K562 (cell line): ENCODE measurements around the gene MRPL30. TPM values are rescaled to one million over a fixed set of nuclear protein-coding genes. Genes with fewer than 3 reads are reported as not detected.

Source experiments
- CXXC5 ChIP-seq: fragments of 250-450 bp; sonication (Bioruptor Pico); IDR thresholded peaks from 2 replicates; pipeline ENCODE4 v1.8.0; 2022; ENCODE audit warnings: inconsistent platforms, mild to moderate bottlenecking, moderate library complexity
- ETV6 ChIP-seq, 3 experiments: fragments of 150-350 bp in 1 of 3; sonication (generic) in 1 of 3; formaldehyde crosslinking in 1 of 3; IDR thresholded peaks; 2 replicates each; pipeline versions ENCODE4 v1.6.1 to v1.8.0; 2014 to 2022; ENCODE audit warnings: borderline replicate concordance in 2 of 3, low read depth in 2 of 3, antibody characterized with exemption in 1 of 3, low read length in 1 of 3, mild to moderate bottlenecking in 1 of 3, missing genetic modification reagents in 1 of 3
- HIVEP1 ChIP-seq: fragments of 250-450 bp; sonication (Bioruptor Pico); IDR thresholded peaks from 2 replicates; pipeline ENCODE4 v1.4.0; 2020; ENCODE audit warnings: mild to moderate bottlenecking
- L3MBTL2 ChIP-seq: fragments of 450-650 bp; IDR thresholded peaks from 2 replicates; pipeline ENCODE4 v1.6.1; 2016; ENCODE audit warnings: mild to moderate bottlenecking, moderate library complexity
- MTA1 ChIP-seq: fragments of 450-650 bp; IDR thresholded peaks from 2 replicates; pipeline ENCODE4 v1.6.1; 2017; ENCODE audit warnings: borderline replicate concordance
- NEUROD1 ChIP-seq: fragments of 150-350 bp; IDR thresholded peaks from 2 replicates; pipeline ENCODE4 v1.6.1; 2014; ENCODE audit warnings: borderline replicate concordance, low read length, low read depth; ENCODE audit not compliant: partially characterized antibody
- POLR2B ChIP-seq: fragments of 450-650 bp; IDR thresholded peaks from 2 replicates; pipeline ENCODE4 v1.6.1; 2018; ENCODE audit warnings: low read depth; ENCODE audit not compliant: partially characterized antibody
- PPARD ChIP-seq: fragments of 250-450 bp; sonication (Bioruptor Pico); IDR thresholded peaks from 2 replicates; pipeline ENCODE4 v1.8.0; 2022; ENCODE audit warnings: inconsistent platforms, mild to moderate bottlenecking, moderate library complexity
- RAD51 ChIP-seq: fragments of 450-650 bp; IDR thresholded peaks from 2 replicates; pipeline ENCODE4 v1.7.1; 2016; ENCODE audit warnings: low read depth, mild to moderate bottlenecking, borderline replicate concordance
- SLC30A9 ChIP-seq: fragments of 250-450 bp; sonication (Bioruptor Pico); IDR thresholded peaks from 2 replicates; pipeline ENCODE4 v1.8.0; 2022; ENCODE audit warnings: mild to moderate bottlenecking, moderate library complexity
- SUPT5H ChIP-seq: fragments of 450-650 bp; IDR thresholded peaks from 2 replicates; pipeline ENCODE4 v1.6.1; 2016
- TAL1 ChIP-seq: fragments of 450-650 bp; IDR thresholded peaks from 2 replicates; pipeline ENCODE4 v1.6.1; 2016; ENCODE audit warnings: mild to moderate bottlenecking
- ZBTB7A ChIP-seq: IDR thresholded peaks from 2 replicates; pipeline ENCODE4 v1.6.1; 2011; ENCODE audit warnings: low read depth, mild to moderate bottlenecking, low read length, moderate library complexity, borderline replicate concordance; ENCODE audit not compliant: control insufficient read depth
- polyA plus RNA-seq, 8 experiments: library from polyadenylated mRNA; depleted of rRNA in 4 of 8; stranded (reverse) in 5 of 8; unstranded in 3 of 8; fragments of >200 nt; fragmentation: Nextera tagmentation in 2 of 8; fragmentation: Illumina TruSeq in 1 of 8; extraction: Ambion mirVana in 2 of 8; extraction: Trizol in 1 of 8; gene quantifications; 2 replicates each; pipeline versions ENCODE4 v1.2.1 to v1.2.3, GENCODE V29; 2011 to 2014; ENCODE audit warnings: inconsistent platforms in 1 of 8, missing spikeins in 1 of 8
- total RNA-seq, 7 experiments: library from RNA; depleted of rRNA in 6 of 7; stranded (reverse); fragments of >200 nt in 6 of 7; fragmentation: Illumina TruSeq in 2 of 7; extraction: Trizol in 2 of 7; gene quantifications; 2 replicates each; pipeline versions ENCODE4 v1.2.1 to v1.2.3, GENCODE V29; 2011 to 2021; ENCODE audit warnings: low replicate concordance in 1 of 7
- TF ChIP-seq, protein P1 (sequence below): fragments of 250-450 bp; sonication (Bioruptor Pico); IDR thresholded peaks from 2 replicates; pipeline ENCODE4 v1.8.0; 2022; ENCODE audit warnings: moderate library complexity, mild to moderate bottlenecking, inconsistent platforms
- TF ChIP-seq, protein P2 (sequence below): fragments of 450-650 bp; formaldehyde crosslinking; IDR thresholded peaks from 2 replicates; pipeline ENCODE4 v1.4.0; 2022; ENCODE audit warnings: mild to moderate bottlenecking, moderate library complexity
- TF ChIP-seq, protein P3 (sequence below): fragments of 250-450 bp; sonication (Bioruptor Pico); IDR thresholded peaks from 2 replicates; pipeline ENCODE4 v1.5.0; 2020; ENCODE audit warnings: mild to moderate bottlenecking
- TF ChIP-seq, protein P4 (sequence below): fragments of 250-450 bp; sonication (Bioruptor Pico); IDR thresholded peaks from 2 replicates; pipeline ENCODE4 v1.5.0; 2021; ENCODE audit warnings: mild to moderate bottlenecking, borderline replicate concordance
- TF ChIP-seq, protein P5 (sequence below): fragments of 450-650 bp; conservative IDR thresholded peaks from 2 replicates; pipeline ENCODE4 v1.6.1; 2016; ENCODE audit warnings: missing genetic modification characterization, low read depth, mild to moderate bottlenecking, control low read depth, missing compliant biosample characterization

MRPL30 gene
- total and polyA plus RNA-seq, 9 of the 15 experiments (the other 6 are each of a cell fraction or from before 2014, with no cell fraction given), result 63.3 to 130 (median 87.0) TPM

DNA sequence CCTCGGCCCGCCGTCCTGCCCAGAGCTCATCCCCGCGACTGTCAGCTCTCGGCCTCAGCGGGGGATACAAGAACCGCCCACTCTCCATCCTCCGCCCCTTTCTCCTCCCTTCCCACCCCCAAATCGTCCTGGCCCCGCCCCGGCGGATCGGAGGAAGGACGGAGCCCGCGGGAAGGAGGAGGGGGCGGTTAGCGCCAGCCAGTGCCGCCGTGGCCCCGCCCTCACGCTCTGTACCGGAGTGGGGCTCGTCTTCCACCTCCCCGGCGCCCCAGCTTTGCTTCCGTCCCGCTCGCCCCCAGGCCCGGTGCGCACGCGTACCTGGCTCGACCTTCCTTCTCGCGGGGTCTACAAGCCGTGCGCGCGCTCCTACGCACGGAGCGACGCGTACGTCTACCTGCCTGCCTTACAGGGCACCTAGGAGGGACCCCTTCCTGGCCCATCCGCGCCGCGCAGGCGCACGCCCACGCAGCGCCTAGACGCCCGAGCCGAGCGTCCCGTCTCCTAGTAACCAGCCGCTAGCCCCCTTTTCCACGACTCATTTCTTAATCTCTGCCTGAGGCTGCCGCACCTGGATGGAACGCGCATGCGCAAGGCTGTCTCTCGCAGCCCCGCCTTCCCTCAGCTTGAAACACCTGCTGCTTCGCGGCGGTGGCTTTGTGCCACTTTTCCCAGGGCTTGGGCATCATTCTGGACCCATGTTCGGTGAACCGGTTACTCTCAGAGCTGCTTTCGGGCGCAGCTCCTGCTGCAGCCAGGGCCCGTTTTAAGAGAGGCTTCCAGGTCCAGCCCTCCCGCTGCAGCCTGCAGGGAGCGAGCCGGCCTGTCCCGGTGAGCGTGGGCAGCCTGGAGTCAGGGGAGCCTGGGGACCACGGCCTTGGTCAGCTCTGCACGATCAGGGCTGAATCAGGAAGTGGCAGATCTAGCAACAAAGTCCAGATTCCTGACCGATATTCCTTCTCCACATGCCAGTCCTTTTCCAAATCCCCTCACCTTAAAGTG lies 39.6 kb upstream of the MRPL30 start, which contains the start of gene C2orf15 (continued):
- no peak for TF ChIP-seq HIVEP1 (CRISPR knock-in tag)
- peak; percentile 25 for TF ChIP-seq POLR2B
- TF ChIP-seq ETV6 (IDR thresholded peaks at IDR 0.05; ENCODE audit: borderline replicate concordance in 1 of 2, low read depth in 2 of 2, low read length in 1 of 2), result no peak
- TF ChIP-seq ETV6 (CRISPR knock-in tag; IDR thresholded peaks at IDR 0.05; ENCODE audit: borderline replicate concordance), result no peak
- TF ChIP-seq, protein P1, sequence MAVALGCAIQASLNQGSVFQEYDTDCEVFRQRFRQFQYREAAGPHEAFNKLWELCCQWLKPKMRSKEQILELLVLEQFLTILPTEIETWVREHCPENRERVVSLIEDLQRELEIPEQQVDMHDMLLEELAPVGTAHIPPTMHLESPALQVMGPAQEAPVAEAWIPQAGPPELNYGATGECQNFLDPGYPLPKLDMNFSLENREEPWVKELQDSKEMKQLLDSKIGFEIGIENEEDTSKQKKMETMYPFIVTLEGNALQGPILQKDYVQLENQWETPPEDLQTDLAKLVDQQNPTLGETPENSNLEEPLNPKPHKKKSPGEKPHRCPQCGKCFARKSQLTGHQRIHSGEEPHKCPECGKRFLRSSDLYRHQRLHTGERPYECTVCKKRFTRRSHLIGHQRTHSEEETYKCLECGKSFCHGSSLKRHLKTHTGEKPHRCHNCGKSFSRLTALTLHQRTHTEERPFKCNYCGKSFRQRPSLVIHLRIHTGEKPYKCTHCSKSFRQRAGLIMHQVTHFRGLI, result no peak
- peak; percentile 66 for TF ChIP-seq CXXC5
- TF ChIP-seq ZBTB7A, result peak; percentile 64; the same call in 1 of the 2 replicates
- TF ChIP-seq L3MBTL2, result peak; percentile 24; the same call in 1 of the 2 replicates
- TF ChIP-seq, protein P2, sequence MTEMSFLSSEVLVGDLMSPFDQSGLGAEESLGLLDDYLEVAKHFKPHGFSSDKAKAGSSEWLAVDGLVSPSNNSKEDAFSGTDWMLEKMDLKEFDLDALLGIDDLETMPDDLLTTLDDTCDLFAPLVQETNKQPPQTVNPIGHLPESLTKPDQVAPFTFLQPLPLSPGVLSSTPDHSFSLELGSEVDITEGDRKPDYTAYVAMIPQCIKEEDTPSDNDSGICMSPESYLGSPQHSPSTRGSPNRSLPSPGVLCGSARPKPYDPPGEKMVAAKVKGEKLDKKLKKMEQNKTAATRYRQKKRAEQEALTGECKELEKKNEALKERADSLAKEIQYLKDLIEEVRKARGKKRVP (CRISPR knock-in tag), result no peak
- no peak for TF ChIP-seq SUPT5H
- TF ChIP-seq, protein P3, sequence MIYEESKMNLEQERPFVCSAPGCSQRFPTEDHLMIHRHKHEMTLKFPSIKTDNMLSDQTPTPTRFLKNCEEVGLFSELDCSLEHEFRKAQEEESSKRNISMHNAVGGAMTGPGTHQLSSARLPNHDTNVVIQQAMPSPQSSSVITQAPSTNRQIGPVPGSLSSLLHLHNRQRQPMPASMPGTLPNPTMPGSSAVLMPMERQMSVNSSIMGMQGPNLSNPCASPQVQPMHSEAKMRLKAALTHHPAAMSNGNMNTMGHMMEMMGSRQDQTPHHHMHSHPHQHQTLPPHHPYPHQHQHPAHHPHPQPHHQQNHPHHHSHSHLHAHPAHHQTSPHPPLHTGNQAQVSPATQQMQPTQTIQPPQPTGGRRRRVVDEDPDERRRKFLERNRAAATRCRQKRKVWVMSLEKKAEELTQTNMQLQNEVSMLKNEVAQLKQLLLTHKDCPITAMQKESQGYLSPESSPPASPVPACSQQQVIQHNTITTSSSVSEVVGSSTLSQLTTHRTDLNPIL (CRISPR knock-in tag), result no peak
- TF ChIP-seq SLC30A9 (CRISPR knock-in tag), result no peak
- no peak for TF ChIP-seq TAL1
- no peak for TF ChIP-seq RAD51
- TF ChIP-seq PPARD (CRISPR knock-in tag), result no peak
- no peak for TF ChIP-seq NEUROD1
- TF ChIP-seq, protein P4, sequence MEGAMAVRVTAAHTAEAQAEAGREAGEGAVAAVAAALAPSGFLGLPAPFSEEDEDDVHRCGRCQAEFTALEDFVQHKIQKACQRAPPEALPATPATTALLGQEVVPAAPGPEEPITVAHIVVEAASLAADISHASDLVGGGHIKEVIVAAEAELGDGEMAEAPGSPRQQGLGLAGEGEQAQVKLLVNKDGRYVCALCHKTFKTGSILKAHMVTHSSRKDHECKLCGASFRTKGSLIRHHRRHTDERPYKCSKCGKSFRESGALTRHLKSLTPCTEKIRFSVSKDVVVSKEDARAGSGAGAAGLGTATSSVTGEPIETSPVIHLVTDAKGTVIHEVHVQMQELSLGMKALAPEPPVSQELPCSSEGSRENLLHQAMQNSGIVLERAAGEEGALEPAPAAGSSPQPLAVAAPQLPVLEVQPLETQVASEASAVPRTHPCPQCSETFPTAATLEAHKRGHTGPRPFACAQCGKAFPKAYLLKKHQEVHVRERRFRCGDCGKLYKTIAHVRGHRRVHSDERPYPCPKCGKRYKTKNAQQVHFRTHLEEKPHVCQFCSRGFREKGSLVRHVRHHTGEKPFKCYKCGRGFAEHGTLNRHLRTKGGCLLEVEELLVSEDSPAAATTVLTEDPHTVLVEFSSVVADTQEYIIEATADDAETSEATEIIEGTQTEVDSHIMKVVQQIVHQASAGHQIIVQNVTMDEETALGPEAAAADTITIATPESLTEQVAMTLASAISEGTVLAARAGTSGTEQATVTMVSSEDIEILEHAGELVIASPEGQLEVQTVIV (CRISPR knock-in tag), result no peak
- TF ChIP-seq, protein P5, sequence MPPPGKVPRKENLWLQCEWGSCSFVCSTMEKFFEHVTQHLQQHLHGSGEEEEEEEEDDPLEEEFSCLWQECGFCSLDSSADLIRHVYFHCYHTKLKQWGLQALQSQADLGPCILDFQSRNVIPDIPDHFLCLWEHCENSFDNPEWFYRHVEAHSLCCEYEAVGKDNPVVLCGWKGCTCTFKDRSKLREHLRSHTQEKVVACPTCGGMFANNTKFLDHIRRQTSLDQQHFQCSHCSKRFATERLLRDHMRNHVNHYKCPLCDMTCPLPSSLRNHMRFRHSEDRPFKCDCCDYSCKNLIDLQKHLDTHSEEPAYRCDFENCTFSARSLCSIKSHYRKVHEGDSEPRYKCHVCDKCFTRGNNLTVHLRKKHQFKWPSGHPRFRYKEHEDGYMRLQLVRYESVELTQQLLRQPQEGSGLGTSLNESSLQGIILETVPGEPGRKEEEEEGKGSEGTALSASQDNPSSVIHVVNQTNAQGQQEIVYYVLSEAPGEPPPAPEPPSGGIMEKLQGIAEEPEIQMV (tag), result no peak
- no peak for TF ChIP-seq MTA1
